GM18873 (cell line): ENCODE measurements around the gene BEND5.

ENCODE experiments used
- ATAC-seq: cut with Tn5 transposase; IDR thresholded peaks from one replicate; pipeline ENCODE4 v1.9.1; 2021; ENCODE audit warnings: mild to moderate bottlenecking, moderate library complexity, moderate number of reproducible peaks; ENCODE audit not compliant: unreplicated experiment, low FRiP score

Gene BEND5

GRCh38 chr1:48726139-48726538 is 50.6 kb downstream of the BEND5 start:
- ATAC-seq, result no peak

GRCh38 chr1:48725341-48726046 is 51.2 kb downstream of the BEND5 start:
- ATAC-seq, result no peak

- no peak for ATAC-seq
Measured at GRCh38 chr1:48720929-48721328, 55.8 kb downstream of the BEND5 start.

GRCh38 chr1:48718705-48719104 is 58.0 kb downstream of the BEND5 start:
- ATAC-seq, result no peak

- ATAC-seq, result no peak
Measured at GRCh38 chr1:48718116-48718630, 58.5 kb downstream of the BEND5 start.

GRCh38 chr1:48717082-48717481 is 59.6 kb downstream of the BEND5 start:
- ATAC-seq, result no peak

GRCh38 chr1:48715921-48716320 is 60.8 kb downstream of the BEND5 start:
- ATAC-seq, result no peak

- ATAC-seq, result no peak
Measured at GRCh38 chr1:48710915-48711314, 65.8 kb downstream of the BEND5 start.

- no peak for ATAC-seq
Measured at GRCh38 chr1:48710318-48710717, 66.4 kb downstream of the BEND5 start.

- no peak for ATAC-seq
Measured at GRCh38 chr1:48704736-48705135, 72.0 kb downstream of the BEND5 start.

- no peak for ATAC-seq
Measured at GRCh38 chr1:48701445-48701844, 75.2 kb downstream of the BEND5 start.

GRCh38 chr1:48697066-48697707 is 79.5 kb downstream of the BEND5 start:
- peak; percentile 62 for ATAC-seq

GRCh38 chr1:48695161-48695560 is 81.5 kb downstream of the BEND5 start:
- ATAC-seq, result no peak

- no peak for ATAC-seq
Measured at GRCh38 chr1:48693674-48694320, 82.9 kb downstream of the BEND5 start.

GRCh38 chr1:48693180-48693579 is 83.5 kb downstream of the BEND5 start:
- no peak for ATAC-seq

GRCh38 chr1:48692235-48692634 is 84.5 kb downstream of the BEND5 start:
- ATAC-seq, result no peak

GRCh38 chr1:48691429-48692001 is 85.2 kb downstream of the BEND5 start:
- ATAC-seq, result peak; percentile 74

- no peak for ATAC-seq
Measured at GRCh38 chr1:48688102-48688760, 88.5 kb downstream of the BEND5 start.

- no peak for ATAC-seq
Measured at GRCh38 chr1:48687282-48688045, 89.2 kb downstream of the BEND5 start.

- ATAC-seq, result no peak
Measured at GRCh38 chr1:48686159-48686558, 90.5 kb downstream of the BEND5 start.
